Nephron (organoid): ENCODE data around the gene AGAP1.

Experiments used
- H3K27ac Mint-ChIP-seq, 3 experiments: 2 replicates each; pipeline ENCODE4 v1.8.0; 2020; ENCODE audit warnings: mixed read lengths in 3 of 3, mild to moderate bottlenecking in 2 of 3, moderate library complexity in 1 of 3
- H3K27me3 Mint-ChIP-seq: 2 replicates; pipeline ENCODE4 v1.8.0; 2021; ENCODE audit warnings: low read depth, mild to moderate bottlenecking, moderate library complexity, mixed read lengths
- H3K36me3 Mint-ChIP-seq: 2 replicates; pipeline ENCODE4 v1.8.0; 2020; ENCODE audit warnings: low read depth, mixed read lengths
- H3K4me1 Mint-ChIP-seq: 2 replicates; pipeline ENCODE4 v1.8.0; 2020; ENCODE audit warnings: mixed read lengths
- H3K4me3 Mint-ChIP-seq, 3 experiments: 2 replicates each; pipeline ENCODE4 v1.8.0; 2020; ENCODE audit warnings: mild to moderate bottlenecking in 3 of 3, mixed read lengths in 3 of 3, moderate library complexity in 2 of 3
- H3K9me3 Mint-ChIP-seq: 2 replicates; pipeline ENCODE4 v1.8.0; 2020; ENCODE audit warnings: mixed read lengths
- TF ChIP-seq, protein P1 (sequence below), 3 experiments: fragments of 200-600 bp; sonication (generic); IDR thresholded peaks; one replicate each; pipeline ENCODE4 v1.5.0; 2021; ENCODE audit warnings: antibody characterized with exemption in 3 of 3; ENCODE audit not compliant: unreplicated experiment in 3 of 3

Gene AGAP1

GRCh38 chr2:235591231-235591730 lies 97.4 kb downstream of the AGAP1 start:
- Mint-ChIP-seq H3K4me1 (peaks cover 9% of the 10 kb centered on the region), H3K27me3 (no peaks in the 10 kb centered on the region)

GRCh38 chr2:235591921-235592320 lies 98.1 kb downstream of the AGAP1 start:
- Mint-ChIP-seq H3K27ac (no peak overlapping the region), H3K36me3 (no peaks in the 10 kb centered on the region), H3K4me3 (no peak overlapping the region), H3K27me3 (no peaks in the 10 kb centered on the region), H3K9me3 (no peaks in the 10 kb centered on the region), H3K4me1 (peaks cover 9% of the 10 kb centered on the region)
- TF ChIP-seq, protein P1, sequence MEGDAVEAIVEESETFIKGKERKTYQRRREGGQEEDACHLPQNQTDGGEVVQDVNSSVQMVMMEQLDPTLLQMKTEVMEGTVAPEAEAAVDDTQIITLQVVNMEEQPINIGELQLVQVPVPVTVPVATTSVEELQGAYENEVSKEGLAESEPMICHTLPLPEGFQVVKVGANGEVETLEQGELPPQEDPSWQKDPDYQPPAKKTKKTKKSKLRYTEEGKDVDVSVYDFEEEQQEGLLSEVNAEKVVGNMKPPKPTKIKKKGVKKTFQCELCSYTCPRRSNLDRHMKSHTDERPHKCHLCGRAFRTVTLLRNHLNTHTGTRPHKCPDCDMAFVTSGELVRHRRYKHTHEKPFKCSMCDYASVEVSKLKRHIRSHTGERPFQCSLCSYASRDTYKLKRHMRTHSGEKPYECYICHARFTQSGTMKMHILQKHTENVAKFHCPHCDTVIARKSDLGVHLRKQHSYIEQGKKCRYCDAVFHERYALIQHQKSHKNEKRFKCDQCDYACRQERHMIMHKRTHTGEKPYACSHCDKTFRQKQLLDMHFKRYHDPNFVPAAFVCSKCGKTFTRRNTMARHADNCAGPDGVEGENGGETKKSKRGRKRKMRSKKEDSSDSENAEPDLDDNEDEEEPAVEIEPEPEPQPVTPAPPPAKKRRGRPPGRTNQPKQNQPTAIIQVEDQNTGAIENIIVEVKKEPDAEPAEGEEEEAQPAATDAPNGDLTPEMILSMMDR (IDR thresholded peaks at IDR 0.05; ENCODE audit: unreplicated experiment in 3 of 3): no peak

More at GRCh38 chr2:235591231-235591730, 97.4 kb downstream of the AGAP1 start:
- Mint-ChIP-seq H3K9me3 (no peaks in the 10 kb centered on the region), H3K36me3 (no peaks in the 10 kb centered on the region), H3K27ac (no peak overlapping the region), H3K4me3 (no peak overlapping the region)
- TF ChIP-seq, protein P1 (IDR thresholded peaks at IDR 0.05; ENCODE audit: unreplicated experiment in 3 of 3): no peak

GRCh38 chr2:235592430-235592829 lies 98.6 kb downstream of the AGAP1 start:
- Mint-ChIP-seq H3K4me3 (no peak overlapping the region), H3K9me3 (no peaks in the 10 kb centered on the region), H3K4me1 (peaks cover 9% of the 10 kb centered on the region), H3K27ac (no peak overlapping the region), H3K36me3 (no peaks in the 10 kb centered on the region), H3K27me3 (no peaks in the 10 kb centered on the region)
- TF ChIP-seq, protein P1 (IDR thresholded peaks at IDR 0.05; ENCODE audit: unreplicated experiment in 3 of 3): no peak

DNA sequence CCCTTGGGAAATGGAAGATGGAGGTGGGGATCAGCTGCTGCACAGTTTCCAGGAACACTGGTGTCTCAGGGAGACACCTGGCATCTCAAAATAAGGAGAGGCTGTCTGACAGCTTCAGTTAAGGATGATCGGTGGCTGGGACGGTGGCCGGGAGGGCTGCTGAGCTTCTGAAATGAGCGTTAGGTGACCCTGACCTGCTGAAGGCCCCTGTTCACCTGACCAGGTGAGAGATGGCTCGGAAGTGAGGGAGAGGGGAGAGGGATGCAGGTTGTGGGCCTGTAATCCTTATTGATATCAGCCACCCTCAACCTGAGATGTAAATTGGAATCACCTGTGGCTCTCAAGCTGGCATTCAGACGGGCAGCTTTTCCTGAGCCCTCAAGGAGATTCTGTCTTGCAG lies 99.0 kb downstream of the AGAP1 start:
- H3K27ac Mint-ChIP-seq: no peak overlapping the region
- TF ChIP-seq, protein P1 (IDR thresholded peaks at IDR 0.05; ENCODE audit: unreplicated experiment in 3 of 3): no peak
- H3K4me3 Mint-ChIP-seq: no peak overlapping the region
- no peaks in the 10 kb centered on the region for H3K27me3 Mint-ChIP-seq
- H3K9me3 Mint-ChIP-seq: no peaks in the 10 kb centered on the region
- H3K36me3 Mint-ChIP-seq: no peaks in the 10 kb centered on the region
- peaks cover 10% of the 10 kb centered on the region for H3K4me1 Mint-ChIP-seq

DNA sequence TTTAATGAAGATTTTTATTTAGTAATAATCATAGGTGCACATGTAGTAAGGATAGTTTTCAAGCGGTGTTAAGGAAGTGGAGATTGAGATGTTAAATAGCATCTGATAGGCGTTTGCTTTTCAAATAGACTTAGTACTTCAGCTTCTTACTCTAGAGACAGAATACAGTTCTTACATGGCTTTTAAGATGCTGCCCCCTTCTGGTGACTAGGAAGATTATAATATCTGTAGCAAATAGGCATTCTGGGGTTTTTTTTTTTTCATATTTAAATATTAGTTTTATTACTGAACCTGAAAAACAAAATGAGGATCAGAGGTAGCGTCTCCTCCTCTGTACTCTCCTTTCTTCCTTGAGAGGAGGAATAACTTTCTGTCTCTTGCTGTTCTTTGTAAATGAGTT lies 100.2 kb downstream of the AGAP1 start:
- H3K36me3 Mint-ChIP-seq: no peaks in the 10 kb centered on the region
- no peak overlapping the region for H3K4me3 Mint-ChIP-seq
- peaks cover 8% of the 10 kb centered on the region for H3K4me1 Mint-ChIP-seq
- TF ChIP-seq, protein P1 (IDR thresholded peaks at IDR 0.05; ENCODE audit: unreplicated experiment in 3 of 3): peak; percentile 74 to 82 (median 75)
- no peaks in the 10 kb centered on the region for H3K27me3 Mint-ChIP-seq
- H3K9me3 Mint-ChIP-seq: no peaks in the 10 kb centered on the region
- no peak overlapping the region for H3K27ac Mint-ChIP-seq

DNA sequence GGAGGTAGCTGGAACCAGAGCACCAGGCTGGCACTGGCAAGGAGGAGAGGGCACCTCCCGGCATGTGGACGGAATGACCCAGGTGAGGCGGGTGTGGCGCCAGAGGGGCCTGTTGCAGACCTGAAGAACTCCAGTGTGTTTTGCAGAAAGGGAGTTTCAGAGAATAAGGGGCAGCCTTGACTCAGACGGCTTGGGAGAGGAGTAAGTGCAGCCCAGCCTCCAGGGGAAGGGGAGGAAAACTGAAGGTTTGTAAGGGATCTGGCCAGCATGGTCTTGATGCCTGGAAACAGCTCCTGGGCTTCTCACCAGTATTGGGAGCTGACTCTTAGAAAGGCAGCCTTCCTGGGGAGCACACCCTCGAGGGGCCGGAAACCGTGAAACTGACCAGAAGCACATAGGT lies 101.1 kb downstream of the AGAP1 start:
- no peak overlapping the region for H3K4me3 Mint-ChIP-seq
- H3K4me1 Mint-ChIP-seq: peaks cover 8% of the 10 kb centered on the region
- TF ChIP-seq, protein P1 (IDR thresholded peaks at IDR 0.05; ENCODE audit: unreplicated experiment in 3 of 3): no peak
- H3K27ac Mint-ChIP-seq: no peak overlapping the region
- H3K9me3 Mint-ChIP-seq: no peaks in the 10 kb centered on the region
- H3K36me3 Mint-ChIP-seq: no peaks in the 10 kb centered on the region
- peaks cover under 1% of the 10 kb centered on the region for H3K27me3 Mint-ChIP-seq
